HEK293 (cell line): ENCODE measurements around the gene METTL8.

Source experiments
- CTCF ChIA-PET: fragments of 350-600 bp; formaldehyde crosslinking; extraction: SDS; loops from one replicate; lab custom pipeline; 2021; ENCODE audit warnings: antibody characterized with exemption; lab: Yijun Ruan, JAX
- POLR2A ChIA-PET: fragments of 300-600 bp; formaldehyde crosslinking; extraction: SDS; loops from one replicate; lab custom pipeline; 2020; ENCODE audit warnings: antibody characterized with exemption, inconsistent platforms; lab: Yijun Ruan, JAX
- H3K27ac ChIP-seq: fragments of 200-500 bp; sonication (Bioruptor generic); 2 replicates; pipeline ENCODE4 v1.5.1; 2014; ENCODE audit warnings: low read depth, low read length, control low read depth, inconsistent platforms; ENCODE audit errors: extremely low read depth
- H3K36me3 ChIP-seq, 2 experiments: fragments of 200-500 bp in 1 of 2; sonication (Bioruptor generic) in 1 of 2; 1 replicate in 1 of 2; 2 replicates in 1 of 2; pipeline ENCODE4 v1.5.1; 2014 to 2017; ENCODE audit warnings: inconsistent platforms in 2 of 2, low read length in 2 of 2; ENCODE audit not compliant: control insufficient read depth in 2 of 2, insufficient read depth in 1 of 2
- H3K4me1 ChIP-seq: fragments of 200-500 bp; sonication (Bioruptor generic); 2 replicates; pipeline ENCODE4 v1.5.1; 2014; ENCODE audit warnings: mild to moderate bottlenecking, low read length, inconsistent platforms; ENCODE audit not compliant: control insufficient read depth, insufficient read depth
- H3K4me3 ChIP-seq: 2 replicates; pipeline ENCODE4 v1.5.1; 2011; ENCODE audit warnings: low read depth, mild to moderate bottlenecking, control low read depth, low read length, moderate library complexity
- H3K9me3 ChIP-seq: fragments of 200-500 bp; sonication (Bioruptor generic); 2 replicates; pipeline ENCODE4 v1.5.1; 2014; ENCODE audit warnings: low read depth, low read length, inconsistent platforms; ENCODE audit not compliant: control insufficient read depth, insufficient read depth
- CTCF ChIP-seq: fragments of 450-650 bp; formaldehyde crosslinking; IDR thresholded peaks from 2 replicates; pipeline ENCODE4 v1.5.1; 2016; ENCODE audit warnings: missing biosample characterization, missing genetic modification characterization
- GFI1B ChIP-seq: fragments of 450-650 bp; formaldehyde crosslinking; IDR thresholded peaks from 2 replicates; pipeline ENCODE4 v1.5.1; 2016; ENCODE audit warnings: missing biosample characterization, missing genetic modification characterization
- MZF1 ChIP-seq: fragments of 450-650 bp; formaldehyde crosslinking; IDR thresholded peaks from 2 replicates; pipeline ENCODE4 v1.5.1; 2017; ENCODE audit warnings: missing biosample characterization, missing genetic modification characterization, borderline replicate concordance
- PRDM1 ChIP-seq: fragments of 450-650 bp; formaldehyde crosslinking; IDR thresholded peaks from 2 replicates; pipeline ENCODE4; 2016; ENCODE audit warnings: missing biosample characterization, missing genetic modification characterization
- ZBTB44 ChIP-seq: fragments of 450-650 bp; IDR thresholded peaks from 2 replicates; pipeline ENCODE4 v1.5.1; 2018; ENCODE audit warnings: missing biosample characterization, mild to moderate bottlenecking, missing genetic modification characterization
- ZNF169 ChIP-seq: fragments of 450-650 bp; formaldehyde crosslinking; IDR thresholded peaks from 2 replicates; pipeline ENCODE4 v1.5.1; 2016; ENCODE audit warnings: missing biosample characterization, missing genetic modification characterization
- ZNF335 ChIP-seq: fragments of 450-650 bp; formaldehyde crosslinking; conservative IDR thresholded peaks from 2 replicates; pipeline ENCODE4 v1.5.1; 2016; ENCODE audit warnings: missing biosample characterization, missing genetic modification characterization
- ZNF350 ChIP-seq: fragments of 450-650 bp; formaldehyde crosslinking; IDR thresholded peaks from 2 replicates; pipeline ENCODE4 v1.5.0; 2017; ENCODE audit warnings: missing biosample characterization, mild to moderate bottlenecking, missing genetic modification characterization
- ZNF580 ChIP-seq: fragments of 450-650 bp; formaldehyde crosslinking; IDR thresholded peaks from 2 replicates; pipeline ENCODE4 v1.5.1; 2016; ENCODE audit warnings: missing biosample characterization, missing genetic modification characterization
- ZNF626 ChIP-seq: fragments of 450-650 bp; sonication (Bioruptor Pico); formaldehyde crosslinking; IDR thresholded peaks from 2 replicates; pipeline ENCODE4 v1.5.1; 2018; ENCODE audit warnings: missing biosample characterization, missing genetic modification characterization, inconsistent platforms
- ZNF629 ChIP-seq: fragments of 450-650 bp; formaldehyde crosslinking; IDR thresholded peaks from 2 replicates; pipeline ENCODE4 v1.5.1; 2017; ENCODE audit warnings: missing biosample characterization, missing genetic modification characterization
- ZNF670 ChIP-seq: fragments of 450-650 bp; formaldehyde crosslinking; IDR thresholded peaks from 2 replicates; pipeline ENCODE4 v1.5.1; 2016; ENCODE audit warnings: missing biosample characterization, missing genetic modification characterization, low read depth
- ZNF843 ChIP-seq: fragments of 450-650 bp; formaldehyde crosslinking; IDR thresholded peaks from 2 replicates; pipeline ENCODE4 v1.5.1; 2016; ENCODE audit warnings: missing biosample characterization, missing genetic modification characterization
- ZSCAN16 ChIP-seq: fragments of 450-650 bp; formaldehyde crosslinking; IDR thresholded peaks from 2 replicates; pipeline ENCODE4 v1.5.1; 2016; ENCODE audit warnings: missing biosample characterization, missing genetic modification characterization
- ZSCAN5A ChIP-seq: fragments of 450-650 bp; formaldehyde crosslinking; IDR thresholded peaks from 2 replicates; pipeline ENCODE4 v1.5.1; 2016; ENCODE audit warnings: missing biosample characterization, missing genetic modification characterization
- TF ChIP-seq, protein P1 (sequence below): fragments of 450-650 bp; formaldehyde crosslinking; IDR thresholded peaks from 2 replicates; pipeline ENCODE4 v1.5.1; 2016; ENCODE audit warnings: missing biosample characterization, missing genetic modification characterization
- TF ChIP-seq, protein P2 (sequence below): fragments of 450-650 bp; formaldehyde crosslinking; optimal IDR thresholded peaks from 2 replicates; pipeline ENCODE3; 2016; ENCODE audit warnings: missing biosample characterization, mild to moderate bottlenecking, missing genetic modification characterization

Gene METTL8

GRCh38 chr2:171308280-171309054 lies 125.3 kb downstream of the METTL8 start:
- Histone ChIP-seq H3K4me1 (no peaks in the 10 kb centered on the region), H3K36me3 (no peaks in the 10 kb centered on the region), H3K27ac (no peak overlapping the region), H3K9me3 (no peaks in the 10 kb centered on the region), H3K4me3 (no peak overlapping the region)
- CTCF ChIA-PET, result interaction anchor here (0.8 kb wide), 1 partner anchor 221 kb away, joined by 4 read pairs; no protein-coding TSS in a partner anchor
- no peak for TF ChIP-seq CTCF (tag by site-specific recombination)
- no peak for TF ChIP-seq ZNF169 (tag by site-specific recombination)
- TF ChIP-seq MZF1, result no peak
- TF ChIP-seq, protein P1, sequence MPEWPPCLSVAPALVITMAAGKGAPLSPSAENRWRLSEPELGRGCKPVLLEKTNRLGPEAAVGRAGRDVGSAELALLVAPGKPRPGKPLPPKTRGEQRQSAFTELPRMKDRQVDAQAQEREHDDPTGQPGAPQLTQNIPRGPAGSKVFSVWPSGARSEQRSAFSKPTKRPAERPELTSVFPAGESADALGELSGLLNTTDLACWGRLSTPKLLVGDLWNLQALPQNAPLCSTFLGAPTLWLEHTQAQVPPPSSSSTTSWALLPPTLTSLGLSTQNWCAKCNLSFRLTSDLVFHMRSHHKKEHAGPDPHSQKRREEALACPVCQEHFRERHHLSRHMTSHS (tag by site-specific recombination), result no peak
- no peak for TF ChIP-seq ZNF629 (tag by site-specific recombination)
- no peak for TF ChIP-seq ZNF580 (tag by site-specific recombination)
- TF ChIP-seq, protein P2, sequence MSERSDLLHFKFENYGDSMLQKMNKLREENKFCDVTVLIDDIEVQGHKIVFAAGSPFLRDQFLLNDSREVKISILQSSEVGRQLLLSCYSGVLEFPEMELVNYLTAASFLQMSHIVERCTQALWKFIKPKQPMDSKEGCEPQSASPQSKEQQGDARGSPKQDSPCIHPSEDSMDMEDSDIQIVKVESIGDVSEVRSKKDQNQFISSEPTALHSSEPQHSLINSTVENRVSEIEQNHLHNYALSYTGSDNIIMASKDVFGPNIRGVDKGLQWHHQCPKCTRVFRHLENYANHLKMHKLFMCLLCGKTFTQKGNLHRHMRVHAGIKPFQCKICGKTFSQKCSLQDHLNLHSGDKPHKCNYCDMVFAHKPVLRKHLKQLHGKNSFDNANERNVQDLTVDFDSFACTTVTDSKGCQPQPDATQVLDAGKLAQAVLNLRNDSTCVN, result no peak
- TF ChIP-seq ZBTB44 (tag by site-specific recombination), result no peak
- TF ChIP-seq PRDM1 (tag by site-specific recombination), result no peak
- TF ChIP-seq ZSCAN16 (tag by site-specific recombination), result no peak
- TF ChIP-seq ZSCAN5A (tag by site-specific recombination), result no peak
- TF ChIP-seq ZNF843, result no peak
- TF ChIP-seq ZNF670 (tag by site-specific recombination), result no peak
- TF ChIP-seq ZNF350, result no peak
- no peak for TF ChIP-seq ZNF626
- POLR2A ChIA-PET, result no interaction called here

- H3K9me3 ChIP-seq, result no peaks in the 10 kb centered on the region
- H3K36me3 ChIP-seq, result no peaks in the 10 kb centered on the region
- POLR2A ChIA-PET, result no interaction called here
- no peak for TF ChIP-seq GFI1B (tag by site-specific recombination)
- no peak for TF ChIP-seq ZNF335
- no peak overlapping the region for H3K4me3 ChIP-seq
- no peak overlapping the region for H3K27ac ChIP-seq
- H3K4me1 ChIP-seq, result no peaks in the 10 kb centered on the region
- CTCF ChIA-PET, result no interaction called here
Observed at GRCh38 chr2:171307560-171307959, 126.2 kb downstream of the METTL8 start.
